22Rv1 (cell line): ENCODE data around the gene PER1.

Experiments
- H3K27ac ChIP-seq: fragments of 450-650 bp; 2 replicates; pipeline ENCODE4 v1.5.1; 2017
- CTCF ChIP-seq: fragments of 450-650 bp; IDR thresholded peaks from 2 replicates; pipeline ENCODE4 v1.5.1; 2017; ENCODE audit warnings: mild to moderate bottlenecking
- ZFX ChIP-seq: fragments of 450-650 bp; IDR thresholded peaks from 2 replicates; pipeline ENCODE4 v1.6.1; 2017; ENCODE audit warnings: antibody characterized with exemption, borderline replicate concordance

The PER1 gene

DNA sequence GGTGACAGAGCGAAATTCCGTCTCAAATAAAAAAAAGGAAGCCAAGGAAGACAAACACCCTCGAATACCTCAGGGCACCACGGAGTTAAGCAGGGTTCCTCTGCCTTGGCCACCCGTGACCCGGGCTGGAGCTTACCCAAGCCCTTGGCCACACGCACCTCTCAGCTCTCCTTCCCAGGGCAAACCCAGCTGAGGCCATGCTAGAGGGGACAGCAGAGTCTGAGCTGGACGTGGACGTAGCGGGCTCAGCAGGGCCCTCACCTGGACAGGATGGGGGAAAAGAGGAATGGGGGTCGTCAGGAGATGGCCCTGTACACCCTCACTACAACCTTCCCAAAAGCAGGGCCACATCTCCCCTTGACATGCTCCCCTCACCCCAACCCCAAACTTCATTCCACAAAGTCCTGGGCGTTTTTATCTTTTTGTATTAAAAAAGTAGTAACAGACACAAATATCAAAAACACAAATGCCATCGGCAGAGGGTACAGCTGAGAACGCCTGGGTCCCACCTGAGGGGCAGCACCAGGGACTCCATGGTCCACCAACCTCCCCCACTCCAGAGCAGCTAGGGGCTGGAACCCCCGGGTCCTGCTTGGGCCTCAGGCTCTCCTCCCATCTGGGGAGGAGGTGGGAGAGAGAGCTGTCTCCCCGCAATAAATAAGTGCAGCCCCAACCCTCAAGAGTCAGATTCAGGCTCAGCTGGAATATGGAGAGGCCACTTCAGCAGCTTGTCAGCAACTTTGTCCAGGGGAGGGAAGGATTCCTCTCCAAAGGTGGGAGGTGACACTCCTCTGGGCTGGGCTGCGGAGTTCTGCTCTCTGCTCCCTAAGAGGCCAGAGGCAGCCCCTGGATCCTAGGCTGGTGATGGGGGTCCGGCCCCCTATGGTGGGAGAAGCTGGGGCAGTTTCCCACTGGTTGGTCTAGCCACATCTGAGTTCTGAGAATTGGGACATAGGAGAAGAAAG lies 11.9 kb downstream of the PER1 start:
- TF ChIP-seq ZFX (no peak), CTCF (no peak)
- H3K27ac ChIP-seq: peak overlapping the region; percentile 96

DNA sequence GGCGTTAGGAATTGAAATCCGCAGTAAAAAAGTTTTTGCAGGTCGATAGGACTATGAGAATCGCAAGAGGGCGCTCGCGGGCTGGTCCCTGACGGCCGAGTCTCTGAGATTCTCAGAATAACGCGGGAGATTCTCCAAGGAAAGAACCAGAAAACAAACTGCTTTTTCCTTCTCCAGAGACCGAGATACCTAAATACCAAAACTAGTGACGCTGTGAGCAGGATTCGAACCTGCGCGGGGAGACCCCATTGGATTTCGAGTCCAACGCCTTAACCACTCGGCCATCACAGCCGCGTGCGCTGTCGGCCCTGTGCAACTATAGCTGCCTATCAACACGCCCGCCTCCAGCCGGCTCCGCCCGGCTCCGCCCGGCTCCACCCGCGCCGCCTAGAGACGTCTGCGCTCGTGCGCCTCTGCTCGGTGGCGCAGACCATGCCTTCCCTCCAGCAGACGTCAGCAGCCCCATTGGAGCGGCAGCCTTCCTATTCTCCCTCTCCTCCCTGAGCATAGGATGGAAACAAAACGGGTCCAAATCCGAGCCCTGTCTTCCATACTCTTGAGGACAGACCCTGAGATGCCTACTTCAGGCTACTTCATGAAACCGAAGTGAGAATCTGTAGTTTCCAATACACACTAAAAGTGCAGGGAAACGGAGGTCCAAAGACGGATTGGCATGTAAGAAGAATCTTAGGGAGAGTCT lies 13.4 kb downstream of the PER1 start:
- H3K27ac ChIP-seq: peak overlapping the region; percentile 96
- TF ChIP-seq CTCF (peak; percentile 96), ZFX (no peak)

GRCh38 chr17:8138374-8138671 lies 13.9 kb downstream of the PER1 start:
- TF ChIP-seq CTCF (no peak), ZFX (no peak)
- peak overlapping the region; percentile 96 for H3K27ac ChIP-seq

GRCh38 chr17:8137645-8138373 lies 14.4 kb downstream of the PER1 start:
- TF ChIP-seq ZFX: no peak
- TF ChIP-seq CTCF: no peak
- H3K27ac ChIP-seq: peak overlapping the region; percentile 96

DNA sequence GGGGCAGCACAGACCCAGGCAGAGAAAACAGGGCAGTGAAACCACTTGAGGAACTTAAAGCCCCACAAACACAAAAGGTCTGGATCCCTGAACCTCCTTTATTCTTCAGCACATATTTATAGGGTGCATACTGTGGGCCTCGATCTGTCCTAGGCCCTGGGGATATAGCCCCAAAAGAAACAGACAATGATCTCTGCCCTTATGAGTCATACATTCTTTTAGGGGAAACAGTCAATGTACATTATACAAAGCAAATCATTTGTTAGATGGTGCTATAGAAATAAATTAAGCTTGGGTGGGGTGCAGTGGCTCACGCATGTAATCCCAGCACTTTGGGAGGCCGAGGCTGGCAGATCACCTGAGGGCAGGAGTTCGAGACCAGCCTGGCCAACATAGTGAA lies 18.3 kb downstream of the PER1 start:
- TF ChIP-seq ZFX (no peak), CTCF (no peak)
- no peak overlapping the region for H3K27ac ChIP-seq

DNA sequence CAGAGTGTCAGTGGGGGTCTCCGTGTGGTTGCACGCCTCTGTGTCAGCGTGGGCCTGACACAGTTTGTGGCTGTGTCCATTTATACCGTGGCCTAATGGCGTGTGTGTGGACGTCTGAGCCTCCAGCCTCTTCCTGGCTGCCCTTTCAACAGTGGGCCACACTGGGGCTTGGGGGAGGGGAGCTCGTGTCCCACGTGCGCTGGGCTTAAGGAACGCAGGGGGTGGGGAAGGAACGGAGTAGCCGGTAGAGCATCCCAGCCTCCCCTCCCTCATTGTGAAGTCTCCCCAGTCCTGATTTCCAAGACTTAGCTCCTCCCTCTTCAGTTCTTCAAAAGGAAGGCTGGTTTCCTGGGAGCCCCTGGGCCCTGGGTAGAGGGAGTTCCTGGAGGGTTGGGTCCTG lies 18.8 kb downstream of the PER1 start:
- no peak overlapping the region for H3K27ac ChIP-seq
- TF ChIP-seq CTCF (no peak), ZFX (no peak)

DNA sequence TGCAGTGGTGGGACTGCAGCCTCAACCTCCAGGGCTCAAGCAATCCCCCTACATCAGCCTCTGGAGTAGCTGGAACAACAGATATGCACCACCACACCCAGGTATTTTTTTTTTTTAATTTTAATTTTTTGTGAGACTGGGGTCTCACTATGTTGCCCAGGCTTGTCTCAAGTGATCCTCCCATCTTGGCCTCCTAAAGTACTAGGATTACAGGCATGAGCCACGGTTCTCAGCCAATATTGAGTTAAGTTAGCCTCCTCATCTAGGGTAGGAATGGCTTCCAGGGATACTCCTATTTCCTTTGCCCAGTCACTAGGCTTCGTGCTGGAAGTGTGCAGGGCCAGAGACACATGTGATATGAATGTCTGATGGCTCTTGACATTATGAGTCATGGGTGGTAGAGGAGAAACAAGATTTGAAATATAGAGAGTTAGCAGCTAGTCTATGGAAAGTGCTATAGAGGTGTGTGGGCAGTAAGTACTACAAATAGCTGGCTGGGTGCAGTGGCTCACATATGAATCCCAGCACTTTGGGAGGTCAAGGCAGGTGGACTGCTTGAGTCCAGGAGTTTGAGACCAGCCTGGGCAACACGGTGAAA lies 20.3 kb downstream of the PER1 start:
- H3K27ac ChIP-seq: no peak overlapping the region
- TF ChIP-seq CTCF: no peak
- TF ChIP-seq ZFX: no peak
